IMR-90 (cell line): Measurements from ENCODE around the gene RARRES1. TPM values are rescaled to one million over a fixed set of nuclear protein-coding genes. Genes with fewer than 3 reads are reported as not detected.

Experiments used
- ATAC-seq: fragments of 200-7000 bp; cut with Tn5 transposase; 2 replicates; pipeline ENCODE4 v1.9.1; 2020; ENCODE audit warnings: low read depth, mild to moderate bottlenecking, moderate library complexity
- BruUV-seq: library from RNA; stranded (reverse); fragments of 400-500 nt; replicated peaks from 2 replicates; lab custom pipeline; 2021; lab: Mats Ljungman, UMichigan
- CTCF ChIA-PET: fragments of 300-600 bp; formaldehyde crosslinking; extraction: SDS; loops from one replicate; lab custom pipeline; 2021; ENCODE audit warnings: antibody characterized with exemption; lab: Yijun Ruan, JAX
- POLR2A ChIA-PET: fragments of 300-600 bp; sonication (Branson Sonifier 250); formaldehyde crosslinking; loops from one replicate; lab custom pipeline; 2022; ENCODE audit warnings: antibody characterized with exemption; ENCODE audit not compliant: unreplicated experiment; lab: Charles Lee
- DNase-seq: peaks from one replicate; pipeline ENCODE4 v3.0.0; 2013
- H2AFZ ChIP-seq: replicated peaks from 2 replicates; pipeline ENCODE3; 2013; ENCODE audit warnings: low read length, mild to moderate bottlenecking; ENCODE audit not compliant: poor library complexity
- H2AK5ac ChIP-seq: 2 replicates; pipeline ENCODE4 v1.6.1; 2013; ENCODE audit warnings: low read depth, low read length, inconsistent platforms
- H2AK9ac ChIP-seq: replicated peaks from 2 replicates; pipeline ENCODE3; 2013; ENCODE audit warnings: mild to moderate bottlenecking, low read depth, low read length, moderate library complexity; ENCODE audit not compliant: poor library complexity
- H2BK120ac ChIP-seq: 2 replicates; pipeline ENCODE4 v1.6.1; 2013; ENCODE audit warnings: low read depth, low read length, inconsistent platforms
- H2BK15ac ChIP-seq: 3 replicates; pipeline ENCODE4 v1.6.1; 2013; ENCODE audit warnings: low read depth, low read length, inconsistent platforms
- H2BK20ac ChIP-seq: 2 replicates; pipeline ENCODE4 v1.6.1; 2013; ENCODE audit warnings: low read depth, mild to moderate bottlenecking, inconsistent platforms, low read length, moderate library complexity
- H2BK5ac ChIP-seq: 2 replicates; pipeline ENCODE4 v1.6.1; 2013; ENCODE audit warnings: mild to moderate bottlenecking, low read depth, low read length, inconsistent platforms; ENCODE audit not compliant: poor library complexity, severe bottlenecking
- H3K14ac ChIP-seq: replicated peaks from 2 replicates; pipeline ENCODE4 v1.6.1; 2013; ENCODE audit warnings: low read depth, low read length, inconsistent platforms
- H3K18ac ChIP-seq: 2 replicates; pipeline ENCODE4 v1.6.1; 2013; ENCODE audit warnings: low read depth, low read length, control low read depth
- H3K23ac ChIP-seq: 2 replicates; pipeline ENCODE4 v1.6.1; 2013; ENCODE audit warnings: low read depth, low read length, inconsistent platforms
- H3K27ac ChIP-seq: 2 replicates; pipeline ENCODE4 v1.5.1; 2013; ENCODE audit warnings: mild to moderate bottlenecking, control low read depth, low read length; ENCODE audit not compliant: insufficient read depth
- H3K27me3 ChIP-seq: 2 replicates; pipeline ENCODE4 v1.6.1; 2013; ENCODE audit warnings: low read length; ENCODE audit not compliant: control insufficient read depth, insufficient read depth
- H3K36me3 ChIP-seq: 2 replicates; pipeline ENCODE4 v1.6.1; 2013; ENCODE audit warnings: low read length, mixed read lengths; ENCODE audit not compliant: control insufficient read depth, insufficient read depth
- H3K4ac ChIP-seq: 2 replicates; pipeline ENCODE4 v1.6.1; 2013; ENCODE audit warnings: low read depth, low read length, inconsistent platforms
- H3K4me1 ChIP-seq: 2 replicates; pipeline ENCODE4 v1.6.1; 2013; ENCODE audit warnings: low read length, mixed read lengths; ENCODE audit not compliant: control insufficient read depth, insufficient read depth
- H3K4me2 ChIP-seq: 2 replicates; pipeline ENCODE4 v1.6.1; 2013; ENCODE audit warnings: low read depth, mild to moderate bottlenecking, control low read depth, low read length, moderate library complexity
- H3K4me3 ChIP-seq: 2 replicates; pipeline ENCODE4 v1.5.1; 2013; ENCODE audit warnings: low read depth, mild to moderate bottlenecking, control low read depth, low read length, moderate library complexity; ENCODE audit not compliant: insufficient read depth
- H3K56ac ChIP-seq: 2 replicates; pipeline ENCODE4 v1.6.1; 2013; ENCODE audit warnings: low read length, inconsistent platforms; ENCODE audit not compliant: insufficient read depth; ENCODE audit errors: extremely low read depth
- H3K79me1 ChIP-seq, 2 experiments: 2 replicates each; pipeline ENCODE4 v1.6.1; 2013; ENCODE audit warnings: low read length in 2 of 2, inconsistent platforms in 1 of 2, low read depth in 1 of 2
- H3K9ac ChIP-seq: 2 replicates; pipeline ENCODE4 v1.6.1; 2013; ENCODE audit warnings: low read depth, low read length, control low read depth
- H3K9me1 ChIP-seq: 2 replicates; pipeline ENCODE4 v1.6.1; 2013; ENCODE audit warnings: low read length, inconsistent platforms; ENCODE audit not compliant: insufficient read depth
- H3K9me3 ChIP-seq: 2 replicates; pipeline ENCODE4 v1.6.1; 2013; ENCODE audit warnings: low read length; ENCODE audit not compliant: control insufficient read depth, insufficient read depth
- H4K20me1 ChIP-seq: 2 replicates; pipeline ENCODE4 v1.6.1; 2013; ENCODE audit warnings: low read length, inconsistent platforms; ENCODE audit not compliant: insufficient read depth
- H4K5ac ChIP-seq: 2 replicates; pipeline ENCODE4 v1.6.1; 2013; ENCODE audit warnings: mild to moderate bottlenecking, low read depth, low read length, control low read depth
- H4K8ac ChIP-seq, 2 experiments: 2 replicates each; pipeline ENCODE4 v1.6.1; 2013; ENCODE audit warnings: low read depth in 2 of 2, low read length in 2 of 2, control low read depth in 1 of 2, inconsistent platforms in 1 of 2
- H4K91ac ChIP-seq: 2 replicates; pipeline ENCODE4 v1.6.1; 2013; ENCODE audit warnings: low read depth, low read length, inconsistent platforms; ENCODE audit not compliant: insufficient read depth
- BHLHE40 ChIP-seq: fragments of 150-350 bp; IDR thresholded peaks from 2 replicates; pipeline ENCODE4 v1.6.1; 2016; ENCODE audit warnings: mild to moderate bottlenecking, low read depth, low read length
- CEBPB ChIP-seq: IDR thresholded peaks from 2 replicates; pipeline ENCODE4 v1.6.1; 2012; ENCODE audit warnings: low read depth, low read length, improper control_type of control experiment
- CHD1 ChIP-seq: IDR thresholded peaks from 2 replicates; pipeline ENCODE4 v1.6.1; 2012; ENCODE audit warnings: low read depth, low read length, improper control_type of control experiment
- CTCF ChIP-seq: conservative IDR thresholded peaks from 2 replicates; pipeline ENCODE4 v1.5.1; 2012; ENCODE audit warnings: mild to moderate bottlenecking, low read depth, low read length, improper control_type of control experiment
- ELK1 ChIP-seq: fragments of 150-350 bp; IDR thresholded peaks from 2 replicates; pipeline ENCODE4 v1.6.1; 2016; ENCODE audit warnings: low read depth, mild to moderate bottlenecking, low read length, moderate library complexity, borderline replicate concordance
- FOS ChIP-seq: fragments of 150-350 bp; IDR thresholded peaks from 2 replicates; pipeline ENCODE4 v1.6.1; 2016; ENCODE audit warnings: low read depth, low read length
- MAFK ChIP-seq: IDR thresholded peaks from 2 replicates; pipeline ENCODE4 v1.6.1; 2012; ENCODE audit warnings: low read depth, low read length, improper control_type of control experiment
- MAZ ChIP-seq: IDR thresholded peaks from 2 replicates; pipeline ENCODE4 v1.6.1; 2012; ENCODE audit warnings: low read depth, mild to moderate bottlenecking, low read length, improper control_type of control experiment, moderate library complexity, borderline replicate concordance
- MXI1 ChIP-seq: IDR thresholded peaks from 2 replicates; pipeline ENCODE4 v1.6.1; 2012; ENCODE audit warnings: low read depth, mild to moderate bottlenecking, low read length, moderate library complexity, borderline replicate concordance
- NFE2L2 ChIP-seq: fragments of 150-350 bp; IDR thresholded peaks from 2 replicates; pipeline ENCODE4 v1.6.1; 2016; ENCODE audit warnings: low read depth, mild to moderate bottlenecking, low read length
- POLR2A ChIP-seq: IDR thresholded peaks from 2 replicates; pipeline ENCODE4 v1.6.1; 2012; ENCODE audit warnings: mild to moderate bottlenecking, low read depth, low read length
- RAD21 ChIP-seq: IDR thresholded peaks from 2 replicates; pipeline ENCODE4 v1.6.1; 2012; ENCODE audit warnings: low read length, improper control_type of control experiment
- RCOR1 ChIP-seq: IDR thresholded peaks from 2 replicates; pipeline ENCODE4 v1.6.1; 2012; ENCODE audit warnings: mild to moderate bottlenecking, low read length, improper control_type of control experiment; ENCODE audit not compliant: insufficient replicate concordance
- RFX5 ChIP-seq: IDR thresholded peaks from 2 replicates; pipeline ENCODE4 v1.8.0; 2012; ENCODE audit warnings: low read depth, mild to moderate bottlenecking, low read length, moderate library complexity
- SMC3 ChIP-seq: fragments of 150-350 bp; IDR thresholded peaks from 2 replicates; pipeline ENCODE4 v1.6.1; 2016; ENCODE audit warnings: low read depth, mild to moderate bottlenecking, antibody characterized with exemption, low read length, moderate library complexity
- USF2 ChIP-seq: fragments of 150-350 bp; IDR thresholded peaks from 2 replicates; pipeline ENCODE4 v1.6.1; 2017; ENCODE audit warnings: mild to moderate bottlenecking, antibody characterized with exemption, low read length, low read depth
- WGBS, 2 experiments: methylation state at CpG; one replicate each; pipeline versions ENCODE4 v1.1.5 to v1.1.7; 2013; ENCODE audit warnings: missing lambda C conversion rate in 2 of 2; ENCODE audit not compliant: insufficient read length in 1 of 2; ENCODE audit errors: extremely low coverage in 2 of 2; 5-methylcytosine and 5-hydroxymethylcytosine counted together
- dilution Hi-C: fragments of 300-500 bp; cut with HindIII; formaldehyde crosslinking; loops from one replicate; pipeline ENCODE4 v1.14.3; 2018; ENCODE audit warnings: low sequenced_read_pairs; ENCODE audit not compliant: unreplicated experiment
- in situ Hi-C: fragments of 300-500 bp; cut with MboI; formaldehyde crosslinking; loops from 3 replicates; pipeline ENCODE4 v1.14.3; 2019; ENCODE audit warnings: low sequenced_read_pairs, inconsistent platforms, mixed read lengths
- intact Hi-C: fragments of 100-400 bp; cut with micrococcal nuclease; formaldehyde crosslinking; loops from 2 replicates; pipeline ENCODE4 v1.10.0; 2022
- polyA plus RNA-seq, 3 experiments: library from polyadenylated mRNA; depleted of rRNA; stranded (reverse); fragments of >200 nt; gene quantifications; 2 replicates each; pipeline ENCODE4 v1.2.3, GENCODE V29; 2012; ENCODE audit warnings: low replicate concordance in 1 of 3
- total RNA-seq: library from RNA; depleted of rRNA; stranded (reverse); fragments of >200 nt; gene quantifications from 2 replicates; pipeline ENCODE4 v1.2.3, GENCODE V29; 2012

RARRES1 gene
- total and polyA plus RNA-seq, 2 of the 4 experiments (the other 2 are of a cell fraction), result 0.90 to 3.0 TPM

- H4K91ac ChIP-seq, result peak overlapping the region; percentile 76
- in situ Hi-C loops, result loop anchor here (5.0 to 25.0 kb wide), 2 partner anchors 62 to 1562 kb away; partner anchors contain the start of gene CCNL1
- ChIA-PET CTCF (interaction anchor here (1.4 kb wide), 1 partner anchor 65 kb away, joined by 3 read pairs; no protein-coding TSS in a partner anchor), POLR2A (no interaction called here)
- H3K79me1 ChIP-seq, result peaks cover 12 to 43% of the 10 kb centered on the region in 2 experiments; a peak in 3 of 4 replicates
- no peak for DNase-seq
- peak overlapping the region; percentile 66; the same call in 1 of the 2 replicates for H2AK5ac ChIP-seq
- H2BK120ac ChIP-seq, result peak overlapping the region; percentile 84
- peak overlapping the region; percentile 69 for H2BK20ac ChIP-seq
- peak overlapping the region; percentile 91 for H3K18ac ChIP-seq
- peak overlapping the region; percentile 94; the same call in 1 of the 2 replicates for H3K27ac ChIP-seq
- H4K20me1 ChIP-seq, result peaks cover 7% of the 10 kb centered on the region
- peak overlapping the region; percentile 66 for H2BK5ac ChIP-seq
- H3K36me3 ChIP-seq, result no peaks in the 10 kb centered on the region
- H2AK9ac ChIP-seq, result peak overlapping the region; percentile 25
- dilution Hi-C loops, result no loop called here
- peaks cover 24% of the 10 kb centered on the region for H3K9me1 ChIP-seq
- BruUV-seq, result no TSS peak
- H2AFZ ChIP-seq, result no peak overlapping the region
- peak overlapping the region; percentile 38; the same call in 1 of the 2 replicates for H3K14ac ChIP-seq
- no peaks in the 10 kb centered on the region for H3K9me3 ChIP-seq
- peak overlapping the region; percentile 70 for H3K4ac ChIP-seq
- H3K23ac ChIP-seq, result no peak overlapping the region; the same call in 1 of the 2 replicates
- intact Hi-C loops, result no loop called here
- H3K9ac ChIP-seq, result no peak overlapping the region
- peak overlapping the region; percentile 35 for H4K5ac ChIP-seq
- H3K27me3 ChIP-seq, result no peaks in the 10 kb centered on the region
- H3K4me1 ChIP-seq, result peaks cover 34% of the 10 kb centered on the region
- 96% methylated on average over 5 of the region's 7 CpGs; no CpG with 5 or more reads in 1 of the 2 experiments for WGBS, 2 experiments
- TF ChIP-seq ELK1 (no peak), NFE2L2 (no peak), RCOR1 (no peak), CEBPB (no peak), CHD1 (no peak), RAD21 (no peak), MXI1 (no peak), CTCF (no peak), MAZ (no peak), MAFK (no peak), POLR2A (no peak), FOS (no peak), BHLHE40 (no peak), SMC3 (no peak), USF2 (no peak), RFX5 (no peak)
- H2BK15ac ChIP-seq, result peak overlapping the region; percentile 32; the same call in 2 of the 3 replicates
- H3K56ac ChIP-seq, result no peak overlapping the region
- H3K4me3 ChIP-seq, result no peak overlapping the region
- no peak overlapping the region for H3K4me2 ChIP-seq
- no peak for ATAC-seq
- peak overlapping the region in 1 of 2 experiments; percentile 83; a peak in 3 of 4 replicates for H4K8ac ChIP-seq
These were observed 8.3 kb downstream of the RARRES1 start for GRCh38 chr3:158723991-158724390.
